ENCODE measurements around the gene VAX1. TPM values are rescaled to one million over a fixed set of nuclear protein-coding genes. Genes with fewer than 3 reads are reported as not detected.

Gene VAX1
- total RNA-seq, 1 experiment from 2014 or later: 4.6 TPM

- H3K9me3 ChIP-seq (ENCODE audit: control insufficient read depth, insufficient read depth, low read depth, low read length): no peaks in the 10 kb centered on the region
- H3K27me3 ChIP-seq (ENCODE audit: control insufficient read depth, insufficient read depth, low read length): peaks cover 14% of the 10 kb centered on the region
- no TSS peak for BruUV-seq (replicated peaks)
- no peak for TF ChIP-seq POLR2AphosphoS5 (IDR thresholded peaks at IDR 0.05; ENCODE audit: low read depth, low read length)
- TF ChIP-seq REST (IDR thresholded peaks at IDR 0.05; ENCODE audit: insufficient read depth in 1 of 2, low read depth in 2 of 2, low read length in 1 of 2): no peak
- no peak for TF ChIP-seq SIN3A (IDR thresholded peaks at IDR 0.05; ENCODE audit: borderline replicate concordance, insufficient read depth, low read depth, low read length)
- TF ChIP-seq TCF7L2 (IDR thresholded peaks at IDR 0.05; ENCODE audit: low read depth, low read length): no peak
- TF ChIP-seq CTCF (IDR thresholded peaks at IDR 0.05): no peak
- in situ Hi-C loops (cut with HindIII; ENCODE audit: low pct_unique_long_range_greater_than_20kb, low sequenced_read_pairs) (no loop called here), intact Hi-C loops (cut with micrococcal nuclease; ENCODE audit: unreplicated experiment) (loop anchor here (5.0 to 10.0 kb wide), 2 partner anchors 496 to 703 kb away; no protein-coding TSS in a partner anchor)
- ChIA-PET POLR2A (no interaction called here), CTCF (no interaction called here)
- DNase-seq (ENCODE audit: low read depth, low spot score) (no peak), ATAC-seq (no peak)
- H3K27ac ChIP-seq (ENCODE audit: low read length): no peak overlapping the region
- no peak overlapping the region for H3K4me3 ChIP-seq (ENCODE audit: low read depth in 2 of 2, low read length in 2 of 2)
- peaks cover 4% of the 10 kb centered on the region; the same call in 1 of the 2 replicates for H3K4me1 ChIP-seq (ENCODE audit: control insufficient read depth, insufficient read depth, low read length)
- H3K36me3 ChIP-seq (ENCODE audit: control insufficient read depth, insufficient read depth, low read length): no peaks in the 10 kb centered on the region
These were observed 40.1 kb upstream of the VAX1 start for GRCh38 chr10:117178190-117178589.

- in situ Hi-C loops (cut with HindIII; ENCODE audit: low pct_unique_long_range_greater_than_20kb, low sequenced_read_pairs) (no loop called here), intact Hi-C loops (cut with micrococcal nuclease; ENCODE audit: unreplicated experiment) (loop anchor here (1.0 to 10.0 kb wide), 3 partner anchors 380 to 701 kb away; no protein-coding TSS in a partner anchor)
- TF ChIP-seq POLR2AphosphoS5 (IDR thresholded peaks at IDR 0.05; ENCODE audit: low read depth, low read length) (no peak), CTCF (IDR thresholded peaks at IDR 0.05) (peak; percentile 95)
- no TSS peak for BruUV-seq (replicated peaks)
- H3K36me3 ChIP-seq (ENCODE audit: control insufficient read depth, insufficient read depth, low read length): no peaks in the 10 kb centered on the region
- ChIA-PET POLR2A (interaction anchor here (0.6 kb wide), 1 partner anchor 327 kb away, joined by 3 read pairs; no protein-coding TSS in a partner anchor), CTCF (interaction anchor here (0.7 to 2.5 kb wide), 4 partner anchors 10 to 388 kb away, joined by 3 to 34 read pairs (median 6); no protein-coding TSS in a partner anchor)
- peaks cover 28% of the 10 kb centered on the region for H3K27me3 ChIP-seq (ENCODE audit: control insufficient read depth, insufficient read depth, low read length)
- peak; percentile 65; the same call in 1 of the 2 replicates for ATAC-seq
- DNase-seq (ENCODE audit: low read depth, low spot score): peak; percentile 55
- peaks cover 4% of the 10 kb centered on the region; the same call in 1 of the 2 replicates for H3K4me1 ChIP-seq (ENCODE audit: control insufficient read depth, insufficient read depth, low read length)
- no peaks in the 10 kb centered on the region for H3K9me3 ChIP-seq (ENCODE audit: control insufficient read depth, insufficient read depth, low read depth, low read length)
- H3K27ac ChIP-seq (ENCODE audit: low read length): no peak overlapping the region
- H3K4me3 ChIP-seq (ENCODE audit: low read depth in 2 of 2, low read length in 2 of 2): peak overlapping the region; percentile 48 to 75
These were observed 37.9 kb upstream of the VAX1 start for GRCh38 chr10:117175901-117176534.
